DND-41 (cell line): ENCODE data around the gene RCAN2.

Experiments used
- CTCF ChIP-seq: IDR thresholded peaks from 2 replicates; pipeline ENCODE4 v1.5.1; 2012; ENCODE audit warnings: borderline replicate concordance, low read length, moderate library complexity, mild to moderate bottlenecking; ENCODE audit not compliant: poor library complexity, severe bottlenecking; ENCODE audit errors: extremely low read depth
- EZH2 ChIP-seq: IDR thresholded peaks from 3 replicates; pipeline ENCODE4 v1.6.1; 2012; ENCODE audit warnings: borderline replicate concordance, low read depth, mild to moderate bottlenecking, moderate library complexity, low read length, inconsistent platforms; ENCODE audit not compliant: severe bottlenecking

GRCh38 chr6:46172176-46172575, 319.1 kb downstream of the RCAN2 start:
- TF ChIP-seq CTCF (no peak), EZH2 (no peak)
